ENCODE measurements around the gene SLC12A2.

The SLC12A2 gene

GRCh38 chr5:128082551-128083032 is 974 bp upstream of the SLC12A2 start:
- no peak for DNase-seq
- CTCF ChIA-PET = no interaction called here
- no peaks in the 10 kb centered on the region for H3K9me3 Mint-ChIP-seq
- peaks cover 23% of the 10 kb centered on the region for H3K36me3 Mint-ChIP-seq
- H3K27ac Mint-ChIP-seq = peak overlapping the region; percentile 94
- peaks cover 58% of the 10 kb centered on the region for H3K4me1 Mint-ChIP-seq
- no peaks in the 10 kb centered on the region for H3K27me3 Mint-ChIP-seq
- peak overlapping the region; percentile 82 for H3K4me3 Mint-ChIP-seq

- peaks cover 29% of the 10 kb centered on the region for H3K36me3 Mint-ChIP-seq
- no peaks in the 10 kb centered on the region for H3K27me3 Mint-ChIP-seq
- no peak overlapping the region for H3K27ac Mint-ChIP-seq
- no peaks in the 10 kb centered on the region for H3K9me3 Mint-ChIP-seq
- no peak for DNase-seq
- peaks cover 62% of the 10 kb centered on the region for H3K4me1 Mint-ChIP-seq
- peak overlapping the region; percentile 11 for H3K4me3 Mint-ChIP-seq
- CTCF ChIA-PET = interaction anchor here (0.6 kb wide), 1 partner anchor 60 kb away, joined by 3 read pairs; no protein-coding TSS in a partner anchor
Observed at GRCh38 chr5:128083811-128084227, 253 bp downstream of the SLC12A2 start.

GRCh38 chr5:128084228-128085167 is 932 bp downstream of the SLC12A2 start:
- Mint-ChIP-seq H3K4me3 (peak overlapping the region; percentile 91), H3K4me1 (peaks cover 57% of the 10 kb centered on the region), H3K9me3 (no peaks in the 10 kb centered on the region), H3K27ac (peak overlapping the region; percentile 88), H3K27me3 (no peaks in the 10 kb centered on the region), H3K36me3 (peaks cover 28% of the 10 kb centered on the region)
- CTCF ChIA-PET = interaction anchor here (0.6 to 1.5 kb wide), 2 partner anchors 61 to 207 kb away, joined by 3 to 4 read pairs; no protein-coding TSS in a partner anchor
- DNase-seq = peak; percentile 64

GRCh38 chr5:128085413-128085812 is 1.8 kb downstream of the SLC12A2 start:
- H3K4me1 Mint-ChIP-seq = peaks cover 52% of the 10 kb centered on the region
- no peak for DNase-seq
- no peaks in the 10 kb centered on the region for H3K9me3 Mint-ChIP-seq
- CTCF ChIA-PET = interaction anchor here (1.5 kb wide), 1 partner anchor 207 kb away, joined by 4 read pairs; no protein-coding TSS in a partner anchor
- H3K27ac Mint-ChIP-seq = no peak overlapping the region
- H3K36me3 Mint-ChIP-seq = peaks cover 32% of the 10 kb centered on the region
- peak overlapping the region; percentile 91 for H3K4me3 Mint-ChIP-seq
- H3K27me3 Mint-ChIP-seq = no peaks in the 10 kb centered on the region

- H3K36me3 Mint-ChIP-seq = peaks cover 41% of the 10 kb centered on the region
- peaks cover 12% of the 10 kb centered on the region for H3K4me1 Mint-ChIP-seq
- no peaks in the 10 kb centered on the region for H3K27me3 Mint-ChIP-seq
- DNase-seq = no peak
- peaks cover 1% of the 10 kb centered on the region for H3K9me3 Mint-ChIP-seq
- H3K4me3 Mint-ChIP-seq = no peak overlapping the region
- no peak overlapping the region for H3K27ac Mint-ChIP-seq
- CTCF ChIA-PET = no interaction called here
Observed at GRCh38 chr5:128091579-128091978, 8.0 kb downstream of the SLC12A2 start.

- H3K36me3 Mint-ChIP-seq = peaks cover 41% of the 10 kb centered on the region
- H3K27ac Mint-ChIP-seq = no peak overlapping the region
- H3K4me3 Mint-ChIP-seq = no peak overlapping the region
- peaks cover 6% of the 10 kb centered on the region for H3K9me3 Mint-ChIP-seq
- CTCF ChIA-PET = no interaction called here
- H3K4me1 Mint-ChIP-seq = peaks cover 8% of the 10 kb centered on the region
- H3K27me3 Mint-ChIP-seq = no peaks in the 10 kb centered on the region
- no peak for DNase-seq
Observed at GRCh38 chr5:128092144-128092543, 8.6 kb downstream of the SLC12A2 start.

- CTCF ChIA-PET = no interaction called here
Observed at GRCh38 chr5:128093368-128093767, 9.8 kb downstream of the SLC12A2 start.

GRCh38 chr5:128097224-128097623 is 13.7 kb downstream of the SLC12A2 start:
- Mint-ChIP-seq H3K4me3 (no peak overlapping the region), H3K27ac (no peak overlapping the region), H3K27me3 (no peaks in the 10 kb centered on the region), H3K9me3 (peaks cover 23% of the 10 kb centered on the region), H3K4me1 (no peaks in the 10 kb centered on the region), H3K36me3 (peaks cover 33% of the 10 kb centered on the region)
- CTCF ChIA-PET = no interaction called here
- DNase-seq = no peak

More at GRCh38 chr5:128093368-128093767, 9.8 kb downstream of the SLC12A2 start:
- no peaks in the 10 kb centered on the region for H3K4me1 Mint-ChIP-seq
- H3K36me3 Mint-ChIP-seq = peaks cover 39% of the 10 kb centered on the region
- no peak for DNase-seq
- H3K27me3 Mint-ChIP-seq = no peaks in the 10 kb centered on the region
- H3K27ac Mint-ChIP-seq = no peak overlapping the region
- H3K4me3 Mint-ChIP-seq = no peak overlapping the region
- H3K9me3 Mint-ChIP-seq = peaks cover 17% of the 10 kb centered on the region

GRCh38 chr5:128097781-128098180 is 14.2 kb downstream of the SLC12A2 start:
- H3K27me3 Mint-ChIP-seq = no peaks in the 10 kb centered on the region
- H3K4me1 Mint-ChIP-seq = no peaks in the 10 kb centered on the region
- peaks cover 33% of the 10 kb centered on the region for H3K36me3 Mint-ChIP-seq
- H3K9me3 Mint-ChIP-seq = peaks cover 23% of the 10 kb centered on the region
- CTCF ChIA-PET = no interaction called here
- no peak for DNase-seq
- no peak overlapping the region for H3K4me3 Mint-ChIP-seq
- no peak overlapping the region for H3K27ac Mint-ChIP-seq

- peaks cover 29% of the 10 kb centered on the region for H3K36me3 Mint-ChIP-seq
- H3K4me3 Mint-ChIP-seq = no peak overlapping the region
- peaks cover 23% of the 10 kb centered on the region for H3K9me3 Mint-ChIP-seq
- H3K27me3 Mint-ChIP-seq = no peaks in the 10 kb centered on the region
- no peaks in the 10 kb centered on the region for H3K4me1 Mint-ChIP-seq
- DNase-seq = no peak
- H3K27ac Mint-ChIP-seq = no peak overlapping the region
- CTCF ChIA-PET = no interaction called here
Observed at GRCh38 chr5:128099944-128100343, 16.4 kb downstream of the SLC12A2 start.

GRCh38 chr5:128100860-128101557 is 17.4 kb downstream of the SLC12A2 start:
- no peaks in the 10 kb centered on the region for H3K4me1 Mint-ChIP-seq
- no peaks in the 10 kb centered on the region for H3K27me3 Mint-ChIP-seq
- peaks cover 26% of the 10 kb centered on the region for H3K36me3 Mint-ChIP-seq
- no peak for DNase-seq
- CTCF ChIA-PET = no interaction called here
- H3K27ac Mint-ChIP-seq = no peak overlapping the region
- peaks cover 23% of the 10 kb centered on the region for H3K9me3 Mint-ChIP-seq
- no peak overlapping the region for H3K4me3 Mint-ChIP-seq

GRCh38 chr5:128101676-128102075 is 18.1 kb downstream of the SLC12A2 start:
- DNase-seq = no peak
- CTCF ChIA-PET = no interaction called here
- H3K36me3 Mint-ChIP-seq = peaks cover 24% of the 10 kb centered on the region
- H3K27me3 Mint-ChIP-seq = no peaks in the 10 kb centered on the region
- no peak overlapping the region for H3K4me3 Mint-ChIP-seq
- H3K4me1 Mint-ChIP-seq = no peaks in the 10 kb centered on the region
- H3K9me3 Mint-ChIP-seq = peaks cover 20% of the 10 kb centered on the region
- H3K27ac Mint-ChIP-seq = no peak overlapping the region

- no peaks in the 10 kb centered on the region for H3K27me3 Mint-ChIP-seq
- H3K4me1 Mint-ChIP-seq = no peaks in the 10 kb centered on the region
- CTCF ChIA-PET = no interaction called here
- H3K27ac Mint-ChIP-seq = no peak overlapping the region
- H3K4me3 Mint-ChIP-seq = no peak overlapping the region
- H3K9me3 Mint-ChIP-seq = peaks cover 4% of the 10 kb centered on the region
- DNase-seq = no peak
- H3K36me3 Mint-ChIP-seq = peaks cover 7% of the 10 kb centered on the region
Observed at GRCh38 chr5:128105203-128105602, 21.6 kb downstream of the SLC12A2 start.

- no peak overlapping the region for H3K27ac Mint-ChIP-seq
- H3K27me3 Mint-ChIP-seq = no peaks in the 10 kb centered on the region
- CTCF ChIA-PET = no interaction called here
- H3K4me1 Mint-ChIP-seq = peaks cover 9% of the 10 kb centered on the region
- peaks cover 4% of the 10 kb centered on the region for H3K9me3 Mint-ChIP-seq
- no peak overlapping the region for H3K4me3 Mint-ChIP-seq
- DNase-seq = no peak
- H3K36me3 Mint-ChIP-seq = peaks cover 10% of the 10 kb centered on the region
Observed at GRCh38 chr5:128109138-128109537, 25.6 kb downstream of the SLC12A2 start.

Data from activated naive CD4-positive, alpha-beta T cell treated with anti-CD3 and anti-CD28 coated beads, Interleukin-2, amount 10 ng/mL, durations not matched to agents 7 days and 5 days (primary cell).